HG03575 (cell line): ENCODE measurements around the gene ATP2C1.
"Not testable (repeated sequence)": the region's sequence is repeated elsewhere in the genome, so short reads cannot be mapped to it uniquely, and the experiment has no call there.

Source experiments
- ATAC-seq: cut with Tn5 transposase; IDR thresholded peaks from one replicate; pipeline ENCODE4 v1.9.1; 2021; ENCODE audit not compliant: unreplicated experiment, insufficient number of reproducible peaks, low FRiP score; ENCODE audit errors: extremely low read depth

The ATP2C1 gene, protein sequence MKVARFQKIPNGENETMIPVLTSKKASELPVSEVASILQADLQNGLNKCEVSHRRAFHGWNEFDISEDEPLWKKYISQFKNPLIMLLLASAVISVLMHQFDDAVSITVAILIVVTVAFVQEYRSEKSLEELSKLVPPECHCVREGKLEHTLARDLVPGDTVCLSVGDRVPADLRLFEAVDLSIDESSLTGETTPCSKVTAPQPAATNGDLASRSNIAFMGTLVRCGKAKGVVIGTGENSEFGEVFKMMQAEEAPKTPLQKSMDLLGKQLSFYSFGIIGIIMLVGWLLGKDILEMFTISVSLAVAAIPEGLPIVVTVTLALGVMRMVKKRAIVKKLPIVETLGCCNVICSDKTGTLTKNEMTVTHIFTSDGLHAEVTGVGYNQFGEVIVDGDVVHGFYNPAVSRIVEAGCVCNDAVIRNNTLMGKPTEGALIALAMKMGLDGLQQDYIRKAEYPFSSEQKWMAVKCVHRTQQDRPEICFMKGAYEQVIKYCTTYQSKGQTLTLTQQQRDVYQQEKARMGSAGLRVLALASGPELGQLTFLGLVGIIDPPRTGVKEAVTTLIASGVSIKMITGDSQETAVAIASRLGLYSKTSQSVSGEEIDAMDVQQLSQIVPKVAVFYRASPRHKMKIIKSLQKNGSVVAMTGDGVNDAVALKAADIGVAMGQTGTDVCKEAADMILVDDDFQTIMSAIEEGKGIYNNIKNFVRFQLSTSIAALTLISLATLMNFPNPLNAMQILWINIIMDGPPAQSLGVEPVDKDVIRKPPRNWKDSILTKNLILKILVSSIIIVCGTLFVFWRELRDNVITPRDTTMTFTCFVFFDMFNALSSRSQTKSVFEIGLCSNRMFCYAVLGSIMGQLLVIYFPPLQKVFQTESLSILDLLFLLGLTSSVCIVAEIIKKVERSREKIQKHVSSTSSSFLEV

DNA sequence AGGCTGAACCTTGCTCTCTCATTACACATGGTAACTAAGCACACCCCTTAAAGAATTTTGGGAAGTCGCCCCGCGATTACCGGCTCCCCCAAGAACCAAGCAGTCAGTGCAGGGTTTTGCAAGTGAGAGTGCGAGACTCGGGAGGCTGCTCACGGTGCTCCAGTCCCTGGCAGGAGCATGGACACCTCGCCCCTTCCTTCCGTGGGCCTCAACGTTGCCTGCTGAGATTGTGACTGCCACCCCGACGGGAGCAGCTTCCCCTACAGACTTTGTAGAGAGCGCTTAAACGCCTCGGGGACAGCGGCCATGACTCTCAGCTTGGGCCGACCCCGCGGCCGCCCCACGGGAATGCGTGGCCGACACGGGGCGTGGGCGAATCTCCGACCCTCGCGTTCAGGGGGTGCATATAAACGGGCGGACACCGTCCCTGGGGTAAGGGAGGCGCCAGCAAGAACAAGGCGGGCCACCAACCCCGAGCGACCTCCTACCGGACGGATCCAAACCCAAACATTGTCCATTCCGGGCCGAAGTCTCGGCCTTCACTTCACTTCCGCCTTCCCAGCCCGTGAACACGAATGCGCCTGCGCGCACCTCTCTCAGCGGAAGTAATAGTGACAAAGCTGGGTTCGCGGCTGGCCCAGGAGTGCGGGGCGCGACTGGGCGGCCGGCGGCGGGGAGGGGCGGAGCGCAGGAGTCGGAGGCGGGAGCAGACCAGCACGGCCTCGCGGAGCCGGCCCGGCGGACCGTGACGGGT lies at the start of gene ATP2C1:
ATP2C1 (plus strand) TSS at position 709 of the 754 bp plus-strand sequence. CDS start 686 bp downstream, outside the sequence.
- ATAC-seq = peak; percentile 38

DNA sequence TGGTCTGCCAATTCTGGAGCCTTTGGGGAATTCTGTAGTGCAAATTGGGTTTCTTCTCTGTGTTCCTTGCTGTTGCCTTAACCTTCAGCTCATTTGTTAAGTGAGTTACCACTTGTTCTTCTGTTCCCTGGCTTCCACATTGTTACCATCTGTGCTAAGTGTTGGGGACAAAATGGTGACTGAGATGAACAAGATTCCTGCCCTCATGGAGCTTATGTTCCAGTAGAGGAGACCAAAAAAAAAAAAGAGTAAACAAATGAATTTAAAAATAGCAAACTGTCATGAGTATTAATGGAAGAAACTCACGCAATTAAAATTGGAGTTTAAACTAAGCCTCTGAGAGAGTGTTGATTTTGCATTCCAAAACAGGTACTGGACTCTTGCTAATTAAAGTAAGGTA lies 49.4 kb upstream of the ATP2C1 start:
- no peak for ATAC-seq

DNA sequence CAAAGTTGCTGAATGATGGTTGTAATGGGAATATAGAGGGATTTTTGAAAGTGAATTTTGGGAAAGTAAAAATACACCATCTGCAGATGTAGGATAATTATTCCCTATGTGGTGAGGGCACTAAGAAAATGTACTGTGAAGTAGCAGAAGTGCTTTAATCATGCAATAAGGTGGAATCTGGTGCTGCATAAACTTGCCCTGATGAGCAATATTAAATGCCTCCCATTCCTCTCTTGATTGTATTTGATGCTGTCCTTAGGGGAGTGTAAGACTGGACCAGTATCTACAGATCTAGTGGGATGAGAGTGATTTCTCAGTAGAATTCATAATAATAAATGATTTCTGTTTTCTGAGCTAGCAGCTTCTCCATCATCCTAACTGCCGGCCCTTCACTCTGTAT lies 47.7 kb upstream of the ATP2C1 start:
- no peak for ATAC-seq

DNA sequence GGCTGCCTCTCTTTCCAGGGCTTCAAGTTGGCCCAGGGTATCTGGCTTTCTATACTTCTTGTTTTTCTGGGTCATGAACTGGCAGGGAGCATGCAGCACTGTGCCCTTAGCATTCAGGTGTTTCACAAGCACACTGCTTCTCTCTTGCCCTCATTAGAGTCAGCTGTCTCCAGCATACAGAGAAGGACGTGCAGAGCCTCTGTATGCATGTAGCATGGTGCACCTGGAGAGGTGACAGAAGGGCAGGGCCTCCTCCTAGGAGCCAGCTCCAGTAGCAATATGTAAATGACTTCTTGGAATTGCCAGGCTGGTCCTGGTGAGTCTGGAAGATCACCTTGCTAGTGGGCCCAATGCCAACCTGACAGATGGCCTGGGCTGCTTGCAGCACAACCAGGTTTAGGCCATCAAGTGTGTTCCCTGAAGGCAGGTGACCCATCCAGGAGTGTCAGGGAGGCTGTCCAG lies 44.8 kb upstream of the ATP2C1 start:
- ATAC-seq = no peak

DNA sequence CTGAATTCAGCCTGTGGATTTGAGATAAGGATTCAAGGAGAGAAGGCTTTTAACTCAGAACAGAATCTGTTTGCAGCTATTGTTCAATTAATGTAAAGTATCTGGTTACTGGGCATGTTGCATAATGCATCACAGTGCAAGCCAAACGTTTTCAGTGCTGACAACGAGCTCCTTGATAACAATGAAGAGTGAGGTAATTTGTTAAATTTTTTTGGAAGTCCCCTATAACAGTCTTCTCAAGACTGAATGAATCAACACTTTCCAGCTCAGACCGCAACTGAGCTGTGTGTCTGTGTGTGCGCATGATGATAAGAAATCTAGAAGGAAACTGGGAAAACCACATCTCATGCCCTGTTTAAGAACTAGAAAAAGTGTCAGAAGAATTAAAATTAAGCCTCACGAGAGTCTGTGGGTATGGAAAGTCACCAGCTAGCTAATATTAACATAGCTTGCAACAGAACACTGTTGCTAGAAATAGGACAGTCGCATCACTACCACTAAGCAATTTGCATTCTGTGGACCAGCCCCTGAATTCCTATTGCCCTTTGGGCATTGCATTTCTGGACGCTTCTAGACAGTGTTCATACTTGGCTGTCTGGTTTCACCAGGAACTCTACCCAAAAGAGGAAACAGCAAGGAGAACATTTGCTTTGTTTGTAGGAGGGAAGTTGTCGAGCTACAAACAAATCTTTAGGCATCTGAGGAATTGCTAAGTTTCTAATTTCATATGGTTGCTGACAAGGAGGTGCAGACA lies 43.7 kb upstream of the ATP2C1 start:
- ATAC-seq = peak; percentile 68

DNA sequence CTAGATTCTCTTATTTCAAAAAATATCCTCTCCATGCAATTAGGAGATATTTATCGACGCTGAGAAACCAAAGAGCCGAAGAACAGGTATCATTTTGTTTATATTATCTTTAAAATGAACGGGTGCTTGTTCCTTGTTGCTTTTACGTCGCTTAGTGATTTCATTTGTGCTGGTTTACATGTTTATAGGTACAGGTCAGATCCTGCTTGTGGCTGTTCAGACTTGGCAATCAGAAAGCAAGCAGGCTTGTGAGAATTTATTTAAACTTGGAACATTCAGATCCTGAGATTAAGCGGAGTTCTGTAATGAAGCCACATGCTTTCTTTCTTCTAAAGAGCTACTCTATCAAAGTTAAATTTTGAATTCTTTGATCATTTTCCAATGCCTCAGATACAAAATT lies 43.0 kb upstream of the ATP2C1 start:
- no peak for ATAC-seq

DNA sequence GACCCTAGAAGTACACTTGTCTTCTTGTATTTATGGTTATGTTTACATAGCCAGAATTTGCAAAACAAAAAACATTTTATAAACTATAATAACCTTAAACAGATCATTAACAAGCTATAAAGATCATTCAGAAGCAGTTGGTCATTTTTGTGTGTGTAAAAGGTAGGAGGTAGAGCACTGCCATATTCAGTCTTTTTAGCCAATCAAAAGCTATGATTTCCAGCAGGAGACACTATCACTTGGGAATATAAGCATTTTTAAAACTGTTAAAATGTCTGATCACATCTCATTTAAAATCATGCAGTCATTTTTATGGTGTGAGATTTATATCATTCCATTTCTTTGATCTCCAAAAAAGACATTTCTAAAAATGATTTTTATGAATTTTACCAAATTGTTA lies 42.6 kb upstream of the ATP2C1 start:
- no peak for ATAC-seq

DNA sequence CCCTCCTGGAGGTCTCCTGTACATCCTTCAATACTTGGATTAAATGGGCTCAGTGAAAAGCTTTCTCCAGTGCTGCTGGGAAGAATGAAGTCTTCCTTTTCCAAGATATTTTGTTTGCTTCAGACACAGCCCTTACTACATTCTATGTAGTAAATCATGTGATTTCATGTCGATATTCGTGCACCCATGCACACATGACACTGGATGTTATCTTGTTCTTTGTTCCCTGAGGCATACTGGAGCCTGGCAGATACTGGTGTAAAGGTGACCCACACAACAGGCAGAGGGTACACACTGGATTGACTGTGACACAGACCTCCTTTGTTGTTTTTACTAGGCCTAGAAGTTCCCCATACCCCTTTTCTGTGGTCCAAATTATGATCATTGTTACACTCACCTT lies 40.3 kb upstream of the ATP2C1 start:
- no peak for ATAC-seq

DNA sequence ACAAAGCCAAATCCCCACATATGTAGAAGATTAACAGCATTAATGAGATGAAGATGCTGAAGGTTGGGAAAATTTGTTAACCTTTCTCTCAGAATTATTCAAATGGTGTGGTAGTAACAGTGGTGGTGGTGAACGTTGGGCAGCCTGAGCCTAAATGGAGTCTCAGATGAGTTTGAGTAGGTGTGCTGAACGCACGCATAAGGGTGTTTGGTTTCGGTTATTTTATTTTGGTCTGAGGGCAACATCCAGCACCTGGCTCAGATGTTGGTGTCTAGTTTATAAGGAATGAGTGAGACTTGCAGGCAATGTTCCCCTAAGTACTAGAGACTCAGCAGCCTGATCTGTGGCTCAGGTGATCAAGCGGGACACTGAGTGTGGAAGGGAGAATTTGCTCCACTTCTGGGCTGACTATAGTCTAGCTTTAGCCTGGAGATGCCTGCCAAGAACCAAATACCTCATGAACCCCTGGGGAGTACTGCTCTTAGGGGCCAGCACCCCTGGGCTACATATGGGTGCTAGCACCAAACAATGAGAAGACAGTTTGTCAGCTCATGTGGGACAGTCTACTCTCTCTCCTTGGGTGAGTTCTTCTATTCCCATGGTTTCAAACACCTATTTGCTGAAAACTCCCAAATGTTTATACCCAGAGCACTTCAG lies 39.5 kb upstream of the ATP2C1 start:
- peak; percentile 25 for ATAC-seq

DNA sequence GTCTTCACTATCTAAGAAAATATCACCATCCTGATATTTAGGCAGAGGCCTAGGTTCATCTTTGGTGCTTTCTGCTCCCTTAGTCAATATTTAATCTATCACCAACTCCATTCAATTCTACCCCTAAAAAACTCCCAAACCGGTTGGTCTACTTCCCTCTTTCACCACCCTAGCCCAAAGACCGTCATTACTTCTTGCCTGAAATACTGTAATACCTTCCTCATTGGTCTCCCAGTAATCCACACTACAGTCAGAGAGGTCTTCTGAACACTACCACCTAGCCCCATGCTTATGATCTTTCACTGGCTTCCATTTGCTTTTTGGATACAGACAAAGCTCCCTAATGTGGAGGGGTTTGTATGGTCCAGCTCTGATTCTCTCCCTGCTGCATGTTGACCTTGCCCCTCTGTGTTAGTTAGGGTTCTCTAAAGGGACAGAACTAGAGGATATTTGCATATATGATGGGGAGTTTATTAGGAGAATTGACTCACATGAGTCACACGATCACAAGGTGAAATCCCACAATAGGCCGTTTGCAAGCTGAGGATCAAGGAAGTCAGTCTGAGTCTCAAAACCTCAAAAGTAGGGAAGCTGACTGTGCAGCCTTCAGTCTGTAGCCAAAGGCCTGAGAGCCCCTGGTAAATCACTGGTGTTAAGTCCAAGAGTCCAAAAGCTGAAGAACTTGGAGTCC lies 36.4 kb upstream of the ATP2C1 start:
- ATAC-seq = no peak

DNA sequence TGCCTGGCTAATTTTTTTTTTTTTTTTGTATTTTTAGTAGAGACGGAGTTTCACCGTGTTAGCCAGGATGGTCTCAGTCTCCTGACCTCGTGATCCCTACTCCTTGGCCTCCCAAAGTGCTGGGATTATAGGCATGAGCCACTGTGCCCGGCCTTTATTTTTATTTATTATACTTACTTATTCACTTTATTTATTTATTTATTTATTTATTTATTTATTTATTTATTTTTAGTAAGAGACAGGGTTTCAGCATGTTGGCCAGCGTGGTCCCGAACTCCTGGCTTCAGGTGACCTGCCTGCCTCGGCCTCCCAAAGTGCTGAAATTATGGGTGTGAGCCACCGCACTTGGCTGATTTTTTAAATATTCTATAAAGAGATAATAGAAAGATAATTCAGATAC lies 31.8 kb upstream of the ATP2C1 start:
- ATAC-seq = not testable (repeated sequence)

DNA sequence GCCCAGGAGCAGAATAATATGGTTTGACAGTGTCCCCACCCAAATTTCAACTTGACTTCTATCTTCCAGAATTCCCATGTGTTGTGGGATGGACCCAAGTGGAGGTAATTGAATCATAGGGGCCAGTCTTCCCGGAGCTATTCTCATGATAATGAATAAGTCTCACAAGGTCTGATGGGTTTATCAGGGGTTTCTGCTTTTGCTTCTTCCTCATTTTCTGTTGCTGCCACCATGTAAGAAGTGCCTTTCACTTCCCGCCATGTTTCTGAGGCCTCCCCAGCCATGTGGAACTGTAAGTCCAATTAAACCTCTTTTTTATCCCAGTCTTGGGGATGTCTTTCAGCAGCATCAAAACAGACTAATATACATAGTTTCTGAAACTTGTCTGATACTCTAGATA lies 28.4 kb upstream of the ATP2C1 start:
- ATAC-seq = no peak

DNA sequence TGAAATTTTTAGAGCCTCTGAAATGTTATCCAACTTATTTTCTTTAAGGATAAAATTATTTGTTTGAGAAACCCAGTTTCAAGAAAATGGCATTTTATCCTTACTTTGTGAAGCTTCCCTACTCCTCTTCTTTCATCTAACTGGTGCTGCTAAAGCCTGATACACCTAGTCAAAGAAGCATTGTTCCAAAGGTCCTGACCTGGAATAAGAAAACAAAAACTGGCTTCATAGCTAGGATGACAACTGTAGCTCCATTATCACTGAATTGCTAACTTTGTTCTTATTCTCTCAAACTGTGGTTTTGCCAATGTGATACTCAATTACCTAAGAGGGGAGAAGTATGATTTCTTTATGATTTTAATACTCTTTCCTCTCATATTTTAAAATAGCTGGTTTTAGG lies 27.6 kb upstream of the ATP2C1 start:
- no peak for ATAC-seq

DNA sequence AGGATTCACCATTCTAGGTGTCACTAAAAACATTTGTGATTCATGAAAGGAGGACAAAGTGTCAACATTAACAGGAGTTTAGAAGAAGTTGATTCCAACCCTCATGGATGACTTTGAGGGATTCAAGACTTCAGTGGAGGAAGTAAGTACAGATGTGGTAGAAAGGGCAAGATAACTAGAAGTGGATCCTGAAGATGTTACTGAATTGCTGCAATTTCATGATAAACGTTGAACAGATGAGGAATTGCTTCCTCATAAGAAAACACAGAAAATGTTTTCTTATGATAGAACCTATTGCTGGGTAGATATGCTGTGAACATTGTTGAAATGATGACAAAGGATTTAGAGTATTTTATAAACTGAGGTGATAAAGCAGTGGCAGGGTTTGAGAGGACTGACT lies 23.5 kb upstream of the ATP2C1 start:
- ATAC-seq = no peak

DNA sequence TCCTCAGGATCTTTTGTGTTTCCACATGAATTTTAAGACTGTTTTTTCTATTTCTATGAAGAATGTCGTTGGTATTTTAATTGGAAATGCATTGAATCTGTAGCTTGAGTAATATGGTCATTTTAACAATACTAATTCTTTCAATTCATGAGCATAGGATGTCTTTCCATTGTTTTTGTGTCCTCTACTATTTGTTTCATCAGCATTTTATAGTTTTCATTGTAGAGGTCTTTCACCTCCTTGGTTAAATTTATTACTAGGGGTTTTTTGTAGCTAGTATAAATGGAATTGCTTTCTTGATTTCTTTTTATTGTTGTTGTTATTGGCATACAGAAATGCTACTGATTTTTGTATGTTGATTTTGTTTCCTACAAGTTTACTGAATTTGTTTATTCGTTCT lies 17.3 kb upstream of the ATP2C1 start:
- ATAC-seq = no peak

DNA sequence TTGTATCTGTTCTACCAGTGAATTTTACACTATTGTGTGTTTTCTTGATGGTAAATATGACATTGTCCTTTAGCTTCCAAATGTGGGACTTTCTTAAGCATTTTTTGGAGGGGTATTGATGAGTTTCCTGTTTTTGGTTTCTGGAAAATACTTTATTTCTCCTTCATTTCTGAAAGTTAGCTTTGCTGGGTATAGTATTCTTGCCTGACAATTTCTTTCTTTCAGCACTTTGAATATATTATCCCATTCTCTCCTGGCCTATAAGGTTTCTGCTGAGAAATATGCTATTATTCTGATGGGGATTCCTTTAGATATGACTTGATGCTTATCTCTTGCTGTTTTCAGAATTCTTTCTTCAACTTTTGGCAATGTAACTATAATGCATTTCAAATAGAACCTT lies 15.4 kb upstream of the ATP2C1 start:
- no peak for ATAC-seq

DNA sequence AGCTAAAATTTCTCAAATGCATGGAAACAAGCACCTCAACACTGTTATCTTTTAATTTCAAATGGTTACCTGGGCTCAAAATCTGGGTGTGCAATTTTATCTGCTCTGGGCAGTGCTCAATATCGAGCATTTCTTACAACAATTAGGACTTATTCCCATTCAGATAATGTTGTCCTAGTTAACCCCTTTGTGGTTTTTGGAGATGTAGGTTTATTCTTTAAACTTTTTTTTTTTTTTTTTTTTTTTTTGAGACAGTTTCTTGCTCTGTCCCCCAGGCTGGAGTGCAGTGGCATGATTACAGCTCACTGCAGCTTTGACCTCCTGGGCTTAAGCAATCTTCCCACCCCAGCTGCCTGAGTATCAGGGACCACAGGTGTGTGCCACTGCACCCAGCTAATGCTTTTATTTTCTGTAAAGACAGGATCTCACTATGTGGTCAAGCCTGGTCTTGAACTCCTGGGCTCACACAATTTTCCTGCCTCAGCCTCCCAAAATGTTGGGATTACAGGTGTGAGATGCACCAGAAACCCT lies 4.4 kb upstream of the ATP2C1 start:
- ATAC-seq = no peak
